Activated naive CD4-positive, alpha-beta T cell treated with anti-CD3 and anti-CD28 coated beads for 36 hours (primary cell): ENCODE data around the gene HIVEP2. TPM values are rescaled to one million over a fixed set of nuclear protein-coding genes. Genes with fewer than 3 reads are reported as not detected.

Experiments used
- CTCF ChIA-PET: fragments of 350-600 bp; sonication (Branson Sonifier 250); formaldehyde crosslinking; loops from one replicate; lab custom pipeline; 2021; ENCODE audit warnings: antibody characterized with exemption; lab: Charles Lee
- DNase-seq: peaks from one replicate; pipeline ENCODE4 v3.0.0-alpha.2; 2020
- H3K27ac Mint-ChIP-seq: one replicate; pipeline ENCODE4 v1.8.0; 2021; ENCODE audit warnings: mild to moderate bottlenecking, mixed read lengths
- H3K27me3 Mint-ChIP-seq: one replicate; pipeline ENCODE4 v1.8.0; 2021; ENCODE audit warnings: low read depth, mixed read lengths
- H3K36me3 Mint-ChIP-seq: one replicate; pipeline ENCODE4 v1.8.0; 2021; ENCODE audit warnings: low read depth, mixed read lengths
- H3K4me1 Mint-ChIP-seq: one replicate; pipeline ENCODE4 v1.8.0; 2021; ENCODE audit warnings: low read depth, mixed read lengths
- H3K4me3 Mint-ChIP-seq: one replicate; pipeline ENCODE4 v1.8.0; 2021; ENCODE audit warnings: mild to moderate bottlenecking, moderate library complexity, mixed read lengths
- H3K9me3 Mint-ChIP-seq: one replicate; pipeline ENCODE4 v1.8.0; 2021; ENCODE audit warnings: mixed read lengths
- intact Hi-C: fragments of 100-400 bp; cut with micrococcal nuclease; formaldehyde crosslinking; loops from one replicate; pipeline ENCODE4 v1.15.1; 2023
- total RNA-seq, 2 experiments: library from RNA; stranded (reverse); gene quantifications; one replicate each; pipeline ENCODE4 v1.2.3, GENCODE V29; 2021

HIVEP2 gene
- total RNA-seq, 2 experiments from 2014 or later, result 22.0 to 24.1 TPM

DNA sequence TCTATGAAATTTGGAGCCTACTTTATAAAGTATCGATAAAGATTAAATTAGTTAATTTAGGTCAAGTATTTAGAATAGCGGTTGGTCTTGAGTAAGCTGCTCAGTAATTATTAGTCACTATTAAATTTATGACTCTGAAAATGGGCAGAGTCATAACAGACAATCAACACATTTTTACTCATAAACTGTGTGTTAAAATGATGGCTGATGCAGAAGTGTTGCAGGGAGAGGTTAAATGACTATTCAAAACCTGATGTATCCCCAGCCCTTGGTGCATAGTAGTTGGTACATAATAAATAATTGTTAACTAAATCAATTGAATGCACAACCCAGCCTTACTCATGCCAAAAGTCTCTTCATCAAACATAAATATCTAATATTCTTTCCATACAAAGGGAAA, 30.6 kb downstream of the HIVEP2 start:
- Mint-ChIP-seq H3K27ac (peak overlapping the region; percentile 96), H3K4me3 (no peak overlapping the region), H3K9me3 (no peaks in the 10 kb centered on the region), H3K4me1 (peaks cover 87% of the 10 kb centered on the region), H3K27me3 (no peaks in the 10 kb centered on the region), H3K36me3 (peaks cover 19% of the 10 kb centered on the region)
- no peak for DNase-seq
- intact Hi-C loops, result no loop called here
- CTCF ChIA-PET, result interaction anchor here (0.6 to 0.9 kb wide), 4 partner anchors 11 to 28 kb away, joined by 3 to 5 read pairs (median 4); no protein-coding TSS in a partner anchor

DNA sequence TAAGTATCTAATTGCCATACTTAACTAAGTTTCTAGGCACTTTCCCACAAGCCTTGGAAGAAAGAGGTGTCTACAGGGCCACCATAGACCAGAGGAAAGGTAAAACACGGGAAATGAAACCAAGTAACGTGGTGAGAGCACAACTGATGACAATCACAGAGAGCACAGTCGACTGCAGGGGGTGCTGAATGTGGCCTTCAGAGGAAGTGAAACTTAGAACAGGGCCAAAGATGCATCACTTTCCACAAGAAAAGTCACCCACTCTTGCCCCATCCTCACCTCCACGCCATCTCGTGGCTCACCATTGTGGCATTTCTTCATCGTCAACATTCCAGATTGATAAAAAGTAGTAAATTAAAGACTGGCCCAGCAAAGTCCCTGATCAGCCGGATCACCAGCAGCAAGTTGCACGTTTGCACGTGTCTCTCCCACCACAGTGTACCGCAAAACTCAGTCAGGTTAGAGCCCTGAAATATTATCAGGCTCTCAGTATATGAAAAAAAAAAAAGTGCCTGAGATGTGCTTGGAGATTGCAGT, 31.4 kb downstream of the HIVEP2 start:
- peaks cover 84% of the 10 kb centered on the region for H3K4me1 Mint-ChIP-seq
- peak overlapping the region; percentile 96 for H3K27ac Mint-ChIP-seq
- peak overlapping the region; percentile 64 for H3K4me3 Mint-ChIP-seq
- no peaks in the 10 kb centered on the region for H3K27me3 Mint-ChIP-seq
- CTCF ChIA-PET, result interaction anchor here (0.6 to 1.6 kb wide), 7 partner anchors 12 to 32 kb away, joined by 3 to 7 read pairs (median 4); no protein-coding TSS in a partner anchor
- intact Hi-C loops, result loop anchor here (1.0 kb wide), 9 partner anchors 11 to 344 kb away; no protein-coding TSS in a partner anchor
- peak; percentile 82 for DNase-seq
- no peaks in the 10 kb centered on the region for H3K9me3 Mint-ChIP-seq
- peaks cover 19% of the 10 kb centered on the region for H3K36me3 Mint-ChIP-seq

DNA sequence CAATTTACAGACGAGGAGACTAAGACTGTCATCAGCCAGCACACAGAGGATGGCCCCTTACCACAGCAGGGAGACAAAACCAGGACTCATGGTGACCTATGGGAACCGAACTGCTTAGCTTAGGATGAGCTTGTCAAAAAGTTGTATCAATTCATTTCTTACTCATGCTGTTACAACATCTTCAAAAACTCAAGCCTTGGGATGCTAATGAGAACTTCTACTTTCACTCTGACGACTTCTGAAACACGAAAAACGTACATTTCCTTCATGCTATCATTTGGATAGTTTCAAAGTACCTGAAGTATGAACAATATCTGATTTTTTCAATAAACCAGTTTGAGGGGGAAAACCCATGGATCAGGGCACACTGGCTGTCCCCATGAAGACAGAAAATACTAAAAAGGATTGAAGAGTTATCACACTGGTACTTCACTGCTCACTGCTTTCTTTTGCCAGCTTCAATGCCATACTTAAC, 31.9 kb downstream of the HIVEP2 start:
- peaks cover 15% of the 10 kb centered on the region for H3K36me3 Mint-ChIP-seq
- no peaks in the 10 kb centered on the region for H3K9me3 Mint-ChIP-seq
- intact Hi-C loops, result loop anchor here (1.0 kb wide), 9 partner anchors 11 to 344 kb away; no protein-coding TSS in a partner anchor

DNA sequence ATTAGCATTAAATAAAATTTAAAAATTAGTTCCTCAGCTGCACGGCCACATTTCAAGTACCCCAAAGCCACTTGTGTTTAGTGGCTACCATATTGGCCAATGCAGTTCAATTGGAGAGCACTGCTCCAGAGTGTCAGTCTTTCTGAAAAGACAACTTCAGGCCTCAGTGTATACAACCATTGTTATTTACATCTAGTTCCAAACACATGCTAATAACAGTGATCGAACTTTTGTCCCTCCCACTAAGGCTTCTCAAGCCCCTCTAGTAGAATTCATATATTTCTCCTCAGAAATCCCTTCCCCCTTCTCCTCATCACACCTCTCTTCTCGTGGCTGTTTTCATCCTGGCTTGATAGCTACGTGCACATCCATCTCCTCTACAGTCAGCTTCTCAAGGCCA, 32.9 kb downstream of the HIVEP2 start:
- H3K27me3 Mint-ChIP-seq, result no peaks in the 10 kb centered on the region
- intact Hi-C loops, result no loop called here
- H3K27ac Mint-ChIP-seq, result peak overlapping the region; percentile 96
- no peak for DNase-seq
- H3K4me3 Mint-ChIP-seq, result no peak overlapping the region
- no peaks in the 10 kb centered on the region for H3K9me3 Mint-ChIP-seq
- H3K4me1 Mint-ChIP-seq, result peaks cover 90% of the 10 kb centered on the region
- CTCF ChIA-PET, result interaction anchor here (1.4 to 1.6 kb wide), 3 partner anchors 26 to 30 kb away, joined by 3 to 7 read pairs (median 4); no protein-coding TSS in a partner anchor
- peaks cover 15% of the 10 kb centered on the region for H3K36me3 Mint-ChIP-seq

More for the DNA sequence above, 31.9 kb downstream of the HIVEP2 start:
- H3K4me1 Mint-ChIP-seq, result peaks cover 84% of the 10 kb centered on the region
- DNase-seq, result peak; percentile 60
- H3K4me3 Mint-ChIP-seq, result peak overlapping the region; percentile 64
- CTCF ChIA-PET, result interaction anchor here (1.4 to 1.6 kb wide), 3 partner anchors 27 to 31 kb away, joined by 3 to 7 read pairs (median 4); no protein-coding TSS in a partner anchor
- no peaks in the 10 kb centered on the region for H3K27me3 Mint-ChIP-seq
- H3K27ac Mint-ChIP-seq, result peak overlapping the region; percentile 96

DNA sequence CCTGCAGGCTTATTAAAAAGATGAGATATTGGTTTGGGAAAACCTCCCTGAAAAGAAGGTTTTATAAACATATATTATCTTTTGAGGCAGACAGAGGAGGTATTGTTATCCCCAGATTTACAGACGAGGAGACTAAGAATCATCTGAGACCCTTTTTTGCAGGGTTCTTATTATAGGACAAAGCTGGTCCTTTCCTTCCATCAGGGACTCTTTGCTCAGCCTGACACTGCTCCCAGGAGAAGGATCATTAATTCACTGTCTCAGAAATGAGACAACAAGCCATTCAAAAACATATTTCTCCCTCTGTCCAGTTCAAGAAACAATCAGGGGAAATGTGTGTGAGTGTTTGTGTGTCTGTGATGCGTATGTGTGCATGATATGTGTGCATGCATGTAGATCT, 33.5 kb downstream of the HIVEP2 start:
- peak overlapping the region; percentile 7 for H3K27ac Mint-ChIP-seq
- intact Hi-C loops, result no loop called here
- peaks cover 89% of the 10 kb centered on the region for H3K4me1 Mint-ChIP-seq
- CTCF ChIA-PET, result no interaction called here
- no peak overlapping the region for H3K4me3 Mint-ChIP-seq
- peaks cover 13% of the 10 kb centered on the region for H3K36me3 Mint-ChIP-seq
- no peaks in the 10 kb centered on the region for H3K9me3 Mint-ChIP-seq
- no peaks in the 10 kb centered on the region for H3K27me3 Mint-ChIP-seq
- DNase-seq, result no peak

DNA sequence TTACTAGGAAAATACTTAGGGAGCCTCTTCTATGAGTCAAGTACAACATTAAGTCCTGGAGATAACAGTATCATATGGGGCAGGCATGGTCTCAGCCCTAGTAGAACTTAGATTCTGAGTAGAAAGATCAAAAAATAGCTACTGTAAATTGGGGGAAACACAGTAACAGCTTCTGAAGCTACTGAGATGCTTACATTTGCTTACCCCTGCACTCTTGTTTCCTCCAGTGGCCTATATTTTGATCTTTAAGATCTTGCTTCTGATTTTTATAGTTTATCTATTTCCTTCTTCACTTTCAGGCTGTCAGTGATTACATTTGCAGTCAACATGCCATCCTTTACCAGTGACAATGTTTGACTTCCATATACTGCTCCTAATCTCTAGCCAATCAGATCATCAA, 35.3 kb downstream of the HIVEP2 start:
- Mint-ChIP-seq H3K4me1 (peaks cover 78% of the 10 kb centered on the region), H3K9me3 (no peaks in the 10 kb centered on the region), H3K27ac (peak overlapping the region; percentile 57), H3K36me3 (peaks cover 11% of the 10 kb centered on the region), H3K27me3 (no peaks in the 10 kb centered on the region), H3K4me3 (no peak overlapping the region)
- CTCF ChIA-PET, result interaction anchor here (0.7 kb wide), 1 partner anchor 24 kb away, joined by 3 read pairs; no protein-coding TSS in a partner anchor
- intact Hi-C loops, result no loop called here
- no peak for DNase-seq

DNA sequence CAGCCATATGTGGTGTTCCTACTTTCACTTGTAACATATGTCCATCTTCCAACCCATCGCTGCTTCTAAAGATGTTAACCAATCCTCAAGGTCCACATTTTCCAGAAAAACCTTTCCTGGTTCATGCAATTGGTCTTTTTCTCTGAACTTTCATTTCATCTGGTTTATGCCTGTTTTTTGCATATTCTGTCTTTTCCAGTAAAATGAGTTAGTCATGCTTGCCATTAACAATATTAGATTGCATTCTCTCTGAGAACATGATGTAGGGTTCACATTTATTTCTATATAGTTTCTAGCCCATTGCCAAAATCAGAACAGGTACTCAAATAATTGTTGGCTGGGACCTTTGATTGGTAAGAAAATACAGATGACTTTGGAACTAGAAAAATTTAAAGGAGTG, 36.7 kb downstream of the HIVEP2 start:
- intact Hi-C loops, result no loop called here
- Mint-ChIP-seq H3K4me1 (peaks cover 78% of the 10 kb centered on the region), H3K36me3 (peaks cover 10% of the 10 kb centered on the region), H3K9me3 (no peaks in the 10 kb centered on the region), H3K27me3 (no peaks in the 10 kb centered on the region), H3K4me3 (peak overlapping the region; percentile 74), H3K27ac (peak overlapping the region; percentile 88)
- no peak for DNase-seq
- CTCF ChIA-PET, result no interaction called here

DNA sequence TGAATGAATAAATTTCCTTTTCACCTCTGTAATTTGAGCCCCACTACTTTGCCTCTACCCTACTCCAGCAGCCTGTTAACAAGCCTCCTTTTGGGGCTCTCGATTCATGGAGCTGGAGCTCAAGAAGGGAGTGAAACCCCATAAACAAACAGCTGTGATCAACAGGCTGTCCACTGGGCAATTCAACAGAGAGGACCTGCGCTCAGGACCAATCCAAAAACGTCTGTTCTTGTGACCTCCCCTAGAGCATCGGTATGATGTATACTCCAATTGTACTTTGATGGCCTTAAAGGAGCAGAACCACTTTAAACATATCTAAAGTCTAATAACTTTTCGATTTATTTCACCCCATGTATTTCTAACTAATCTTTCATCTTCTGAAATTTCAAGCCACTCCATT, 37.4 kb downstream of the HIVEP2 start:
- H3K36me3 Mint-ChIP-seq, result peaks cover 6% of the 10 kb centered on the region
- intact Hi-C loops, result loop anchor here (1.0 kb wide), 1 partner anchor 35 kb away; no protein-coding TSS in a partner anchor
- H3K27ac Mint-ChIP-seq, result peak overlapping the region; percentile 88
- no peaks in the 10 kb centered on the region for H3K27me3 Mint-ChIP-seq
- H3K4me1 Mint-ChIP-seq, result peaks cover 78% of the 10 kb centered on the region
- H3K9me3 Mint-ChIP-seq, result no peaks in the 10 kb centered on the region
- peak; percentile 49 for DNase-seq
- CTCF ChIA-PET, result interaction anchor here (1.0 to 1.6 kb wide), 3 partner anchors 9 to 91 kb away, joined by 3 to 4 read pairs (median 3); no protein-coding TSS in a partner anchor
- H3K4me3 Mint-ChIP-seq, result peak overlapping the region; percentile 74

DNA sequence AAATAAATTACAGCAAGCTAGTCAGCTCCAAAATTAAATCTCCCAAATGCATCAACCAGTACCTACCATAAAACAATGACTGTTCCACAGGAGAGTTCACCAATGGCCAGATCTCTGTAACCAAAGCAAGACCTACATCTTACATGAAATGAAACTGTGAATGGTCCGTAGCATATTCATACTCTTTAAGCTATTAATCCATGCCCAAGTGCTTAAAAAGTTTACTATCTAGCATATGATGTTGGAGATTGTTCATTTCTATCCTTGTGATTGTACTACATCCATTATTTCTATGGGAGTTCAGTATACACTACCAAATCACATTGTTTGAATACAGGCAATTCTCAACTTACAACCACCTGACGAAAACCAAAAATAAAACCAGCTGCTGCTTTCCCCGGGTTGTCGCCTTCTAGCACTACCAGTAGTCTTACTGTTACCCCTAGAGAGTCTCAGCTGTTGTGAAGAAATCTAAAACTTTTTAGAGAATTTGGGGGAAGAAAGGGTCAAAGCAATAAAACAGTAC, 38.0 kb downstream of the HIVEP2 start:
- H3K27ac Mint-ChIP-seq, result peak overlapping the region; percentile 88
- H3K4me3 Mint-ChIP-seq, result peak overlapping the region; percentile 74
- no peaks in the 10 kb centered on the region for H3K27me3 Mint-ChIP-seq
- H3K9me3 Mint-ChIP-seq, result no peaks in the 10 kb centered on the region
- CTCF ChIA-PET, result interaction anchor here (1.0 to 1.6 kb wide), 4 partner anchors 9 to 90 kb away, joined by 3 to 4 read pairs (median 3); no protein-coding TSS in a partner anchor
- peak; percentile 43 for DNase-seq
- H3K36me3 Mint-ChIP-seq, result peaks cover 2% of the 10 kb centered on the region
- intact Hi-C loops, result loop anchor here (1.0 kb wide), 1 partner anchor 35 kb away; no protein-coding TSS in a partner anchor
- peaks cover 78% of the 10 kb centered on the region for H3K4me1 Mint-ChIP-seq

DNA sequence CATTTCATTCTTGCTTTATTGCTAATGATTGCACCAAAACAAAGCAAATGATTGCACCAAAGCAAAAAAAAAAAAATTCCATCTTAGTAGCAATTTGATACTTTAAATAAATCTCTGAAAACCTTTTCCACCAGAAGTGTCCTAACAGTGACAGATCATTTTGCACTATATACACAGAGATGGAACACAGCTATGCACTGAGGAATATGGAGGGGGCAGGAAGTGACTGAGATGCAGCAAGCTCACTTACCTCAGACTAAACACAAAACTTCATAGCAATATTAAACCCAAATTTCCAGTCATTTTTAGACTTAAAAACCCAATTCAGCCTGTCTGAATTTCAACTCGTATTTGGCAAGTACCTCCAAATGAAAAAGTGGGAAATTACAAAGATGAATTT, 41.2 kb downstream of the HIVEP2 start:
- no peaks in the 10 kb centered on the region for H3K27me3 Mint-ChIP-seq
- H3K4me1 Mint-ChIP-seq, result peaks cover 72% of the 10 kb centered on the region
- DNase-seq, result peak; percentile 37
- peak overlapping the region; percentile 23 for H3K4me3 Mint-ChIP-seq
- CTCF ChIA-PET, result interaction anchor here (0.9 to 4.6 kb wide), 2 partner anchors 19 to 334 kb away, joined by 6 to 16 read pairs; no protein-coding TSS in a partner anchor
- peaks cover 5% of the 10 kb centered on the region for H3K36me3 Mint-ChIP-seq
- intact Hi-C loops, result no loop called here
- no peaks in the 10 kb centered on the region for H3K9me3 Mint-ChIP-seq
- H3K27ac Mint-ChIP-seq, result peak overlapping the region; percentile 91

DNA sequence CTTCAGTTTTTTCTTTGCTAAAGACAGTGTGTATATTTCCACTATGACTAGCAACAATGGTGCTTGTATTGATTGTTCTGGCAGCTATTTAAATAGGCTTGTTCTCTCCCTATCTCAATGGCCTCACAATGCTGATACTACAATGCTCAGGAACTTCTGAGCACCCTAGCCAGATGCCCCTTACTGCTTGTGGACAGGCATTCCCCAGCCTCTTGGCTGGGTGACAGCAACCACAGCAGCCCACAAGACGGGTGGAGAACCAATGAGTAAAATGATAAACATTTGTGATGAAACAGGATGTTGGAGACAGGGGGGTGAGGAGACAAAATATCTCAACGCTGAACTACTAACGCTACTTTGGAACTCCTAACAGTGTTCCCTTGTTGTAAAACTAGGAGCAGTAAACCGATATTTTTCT, 42.3 kb downstream of the HIVEP2 start:
- no peaks in the 10 kb centered on the region for H3K27me3 Mint-ChIP-seq
- CTCF ChIA-PET, result interaction anchor here (1.0 to 4.6 kb wide), 3 partner anchors 13 to 54 kb away, joined by 3 to 16 read pairs (median 4); no protein-coding TSS in a partner anchor
- intact Hi-C loops, result loop anchor here (1.0 kb wide), 7 partner anchors 11 to 59 kb away; no protein-coding TSS in a partner anchor
- peaks cover 5% of the 10 kb centered on the region for H3K36me3 Mint-ChIP-seq
- peak overlapping the region; percentile 91 for H3K27ac Mint-ChIP-seq
- no peaks in the 10 kb centered on the region for H3K9me3 Mint-ChIP-seq
- peaks cover 61% of the 10 kb centered on the region for H3K4me1 Mint-ChIP-seq
- DNase-seq, result peak; percentile 81
- H3K4me3 Mint-ChIP-seq, result peak overlapping the region; percentile 55

DNA sequence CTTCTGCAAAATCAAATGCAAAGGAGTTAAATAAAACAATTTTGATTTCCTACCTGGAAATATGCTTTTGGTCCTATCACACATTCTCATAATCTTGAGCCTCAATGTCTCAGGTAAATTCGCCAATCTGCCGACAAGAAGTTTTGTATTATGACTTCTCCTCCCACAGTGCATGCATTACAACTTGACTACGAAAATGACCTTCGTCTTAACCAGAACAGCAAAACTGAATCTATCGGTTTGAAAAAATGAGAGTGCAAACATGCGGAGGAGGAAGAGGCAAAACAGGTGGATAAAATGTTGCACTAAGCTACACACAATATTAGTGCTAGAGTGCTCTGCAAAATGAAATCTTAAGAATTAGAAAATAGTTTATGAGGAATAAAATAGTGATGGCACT, 43.4 kb downstream of the HIVEP2 start:
- no peak for DNase-seq
- Mint-ChIP-seq H3K36me3 (peaks cover 5% of the 10 kb centered on the region), H3K9me3 (no peaks in the 10 kb centered on the region), H3K27me3 (no peaks in the 10 kb centered on the region), H3K4me1 (peaks cover 52% of the 10 kb centered on the region), H3K4me3 (peak overlapping the region; percentile 41), H3K27ac (peak overlapping the region; percentile 91)
- CTCF ChIA-PET, result interaction anchor here (1.2 to 4.6 kb wide), 2 partner anchors 12 to 17 kb away, joined by 3 to 16 read pairs; no protein-coding TSS in a partner anchor
- intact Hi-C loops, result loop anchor here (1.0 kb wide), 7 partner anchors 12 to 58 kb away; no protein-coding TSS in a partner anchor
